GM23248 (cell line): ENCODE results near the gene LYPD3.

ENCODE experiments used
- EZH2 ChIP-seq: fragments of 200-600 bp; sonication (generic); IDR thresholded peaks from 2 replicates; pipeline ENCODE4 v1.6.1; 2018; ENCODE audit warnings: antibody characterized with exemption, mild to moderate bottlenecking; ENCODE audit not compliant: insufficient read depth, poor library complexity, severe bottlenecking
- EZH2phosphoT487 ChIP-seq: fragments of 200-600 bp; sonication (generic); IDR thresholded peaks from 2 replicates; pipeline ENCODE4 v1.6.1; 2018; ENCODE audit warnings: antibody characterized with exemption, moderate library complexity, mild to moderate bottlenecking, low read depth; ENCODE audit not compliant: insufficient read depth

DNA sequence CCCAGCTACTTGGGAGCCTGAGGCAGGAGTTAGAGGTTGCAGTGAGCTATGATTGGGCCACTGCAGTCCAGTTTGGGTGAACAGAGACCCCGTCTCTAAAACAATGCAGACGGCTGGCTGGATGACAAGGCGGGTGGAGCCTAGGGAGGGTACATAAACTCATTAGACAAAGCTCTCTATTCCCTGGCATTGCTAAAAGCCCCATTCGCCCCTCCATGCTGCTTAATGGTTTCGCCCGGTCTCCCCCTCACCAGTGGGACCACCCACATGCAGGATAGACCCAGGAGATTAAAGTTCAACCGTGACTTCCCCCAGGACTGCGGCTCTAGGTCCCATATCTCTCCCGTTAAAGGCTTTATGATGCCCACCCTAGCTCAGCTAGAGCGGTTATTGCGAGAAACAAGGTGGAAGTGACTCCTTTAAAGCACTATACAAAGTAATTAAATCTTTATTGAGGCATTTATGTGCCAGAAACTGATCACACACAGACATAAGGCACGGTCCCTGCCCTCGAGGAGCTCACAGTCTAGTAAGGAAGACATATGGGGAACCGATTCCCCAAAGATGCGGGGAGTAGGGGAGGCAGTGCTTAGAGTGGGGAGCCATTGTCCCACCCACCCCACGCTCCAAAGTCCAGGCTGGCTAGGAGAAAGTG, 4.9 kb downstream of the LYPD3 start:
- TF ChIP-seq EZH2 (no peak), EZH2phosphoT487 (no peak)
